A673 (cell line): ENCODE measurements around the gene JHY. TPM values are rescaled to one million over a fixed set of nuclear protein-coding genes. Genes with fewer than 3 reads are reported as not detected.

ENCODE experiments used
- BruUV-seq: library from RNA; stranded (reverse); fragments of 400-500 nt; replicated peaks from 2 replicates; lab custom pipeline; 2021; lab: Mats Ljungman, UMichigan
- CTCF ChIA-PET: fragments of 300-600 bp; sonication (Branson Sonifier 250); formaldehyde crosslinking; loops from one replicate; lab custom pipeline; 2022; ENCODE audit warnings: antibody characterized with exemption; lab: Charles Lee
- POLR2A ChIA-PET: fragments of 300-600 bp; sonication (Branson Sonifier 250); formaldehyde crosslinking; loops from one replicate; lab custom pipeline; 2022; ENCODE audit warnings: antibody characterized with exemption; ENCODE audit not compliant: low non-redundant PET; lab: Charles Lee
- DNase-seq: peaks from one replicate; pipeline ENCODE4 v3.0.0-alpha.2; 2015; ENCODE audit warnings: low spot score
- H3K27ac ChIP-seq: fragments of 200-600 bp; sonication (generic); 2 replicates; pipeline ENCODE4 v1.5.1; 2016; ENCODE audit warnings: mixed run types, low read depth, mild to moderate bottlenecking, mixed read lengths, antibody characterized with exemption, low read length; ENCODE audit not compliant: poor library complexity, severe bottlenecking
- H3K27me3 ChIP-seq: fragments of 200-600 bp; sonication (generic); replicated peaks from 2 replicates; pipeline ENCODE4 v1.6.1; 2017; ENCODE audit warnings: mixed run types, low read depth, mild to moderate bottlenecking, mixed read lengths, antibody characterized with exemption, low read length; ENCODE audit not compliant: insufficient read depth, poor library complexity
- H3K36me3 ChIP-seq: fragments of 200-600 bp; sonication (generic); 2 replicates; pipeline ENCODE4 v1.6.1; 2016; ENCODE audit warnings: mixed run types, mild to moderate bottlenecking, mixed read lengths, antibody characterized with exemption, low read length; ENCODE audit not compliant: insufficient read depth, poor library complexity, severe bottlenecking
- H3K4me1 ChIP-seq: fragments of 200-600 bp; sonication (generic); 2 replicates; pipeline ENCODE4 v1.6.1; 2017; ENCODE audit warnings: mixed run types, mild to moderate bottlenecking, mixed read lengths, antibody characterized with exemption, low read length; ENCODE audit not compliant: insufficient read depth, poor library complexity, severe bottlenecking
- H3K4me3 ChIP-seq: fragments of 200-600 bp; sonication (generic); 2 replicates; pipeline ENCODE4 v1.5.1; 2016; ENCODE audit warnings: low read depth, mixed run types, mild to moderate bottlenecking, mixed read lengths, low read length; ENCODE audit not compliant: poor library complexity, severe bottlenecking
- H3K9me3 ChIP-seq: fragments of 200-600 bp; sonication (generic); 2 replicates; pipeline ENCODE4 v1.6.1; 2016; ENCODE audit warnings: mixed run types, low read depth, mild to moderate bottlenecking, mixed read lengths, antibody characterized with exemption, low read length; ENCODE audit not compliant: poor library complexity, severe bottlenecking
- CTCF ChIP-seq: fragments of 300-800, 200-600 bp; sonication (generic); conservative IDR thresholded peaks from 2 replicates; pipeline ENCODE4 v1.5.1; 2017; ENCODE audit warnings: low read depth, mild to moderate bottlenecking, antibody characterized with exemption, low read length, moderate library complexity, mixed read lengths
- EZH2 ChIP-seq: fragments of 200-600 bp; sonication (generic); IDR thresholded peaks from 2 replicates; pipeline ENCODE4 v1.6.1; 2017; ENCODE audit warnings: borderline replicate concordance, low read depth, mild to moderate bottlenecking, mixed read lengths, antibody characterized with exemption, low read length; ENCODE audit not compliant: poor library complexity, severe bottlenecking
- intact Hi-C: fragments of 100-400 bp; cut with micrococcal nuclease; formaldehyde crosslinking; loops from one replicate; pipeline ENCODE4 v1.10.0; 2022; ENCODE audit not compliant: unreplicated experiment
- total RNA-seq: library from RNA; stranded (reverse); gene quantifications from 2 replicates; pipeline ENCODE4 v1.2.3, GENCODE V29; 2021

JHY gene
- total RNA-seq, 1 experiment from 2014 or later: 4.4 TPM

DNA sequence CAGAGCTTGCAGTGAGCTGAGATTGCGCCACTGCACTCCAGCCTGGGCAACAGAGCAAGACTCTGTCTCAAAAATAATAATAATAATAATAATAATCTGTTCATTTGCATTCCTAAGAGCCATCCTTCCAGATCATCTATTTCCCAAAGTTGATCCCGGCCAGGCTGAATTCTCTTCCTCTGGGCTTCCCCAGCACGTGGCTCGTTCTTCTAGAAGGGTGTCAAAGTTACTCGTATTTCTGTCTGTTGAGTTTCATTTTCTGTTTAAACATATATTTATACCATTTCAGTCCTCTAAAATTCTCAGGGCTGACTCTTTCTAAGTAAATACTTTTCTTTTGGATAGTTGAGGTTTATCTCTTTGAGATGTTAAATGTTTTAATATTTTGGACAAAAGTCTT is 4.8 kb upstream of the JHY start:
- H3K36me3 ChIP-seq: no peaks in the 10 kb centered on the region
- TF ChIP-seq CTCF (no peak), EZH2 (no peak)
- no peak overlapping the region for H3K27ac ChIP-seq
- peaks cover 16% of the 10 kb centered on the region for H3K4me1 ChIP-seq
- no peaks in the 10 kb centered on the region for H3K9me3 ChIP-seq
- POLR2A ChIA-PET: no interaction called here
- CTCF ChIA-PET: interaction anchor here (1.1 kb wide), 1 partner anchor 96 kb away, joined by 4 read pairs; no protein-coding TSS in a partner anchor
- BruUV-seq: no TSS peak
- no peaks in the 10 kb centered on the region for H3K27me3 ChIP-seq
- H3K4me3 ChIP-seq: no peak overlapping the region
- no peak for DNase-seq
- intact Hi-C loops: no loop called here

DNA sequence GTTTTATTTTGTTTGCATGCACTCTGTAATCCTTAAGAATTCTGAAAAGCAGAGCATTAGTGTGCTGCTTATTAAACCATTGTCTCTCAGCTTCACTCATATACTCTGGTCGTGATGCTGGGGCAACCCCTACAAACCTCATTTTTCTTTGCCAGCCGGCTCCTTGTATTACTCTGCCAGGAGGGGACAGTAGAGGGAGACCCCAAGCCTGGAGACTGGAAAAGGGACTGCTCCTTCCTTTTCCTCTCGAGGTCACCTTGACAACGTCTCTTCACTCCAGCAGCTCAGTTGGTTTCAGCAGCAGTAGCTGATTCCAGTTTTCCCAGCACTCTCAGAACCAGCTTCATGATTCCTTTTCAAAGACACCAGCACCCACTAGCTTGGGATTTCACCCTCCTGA is 2.8 kb upstream of the JHY start:
- ChIA-PET CTCF (interaction anchor here (0.9 to 1.1 kb wide), 2 partner anchors 16 to 143 kb away, joined by 4 read pairs; no protein-coding TSS in a partner anchor), POLR2A (no interaction called here)
- no peak overlapping the region for H3K4me3 ChIP-seq
- H3K36me3 ChIP-seq: no peaks in the 10 kb centered on the region
- peak overlapping the region; percentile 45 for H3K27ac ChIP-seq
- intact Hi-C loops: no loop called here
- no peak for TF ChIP-seq EZH2
- TF ChIP-seq CTCF: peak; percentile 43
- DNase-seq: peak; percentile 58
- no TSS peak for BruUV-seq
- no peaks in the 10 kb centered on the region for H3K9me3 ChIP-seq
- H3K4me1 ChIP-seq: peaks cover 23% of the 10 kb centered on the region
- H3K27me3 ChIP-seq: no peaks in the 10 kb centered on the region

DNA sequence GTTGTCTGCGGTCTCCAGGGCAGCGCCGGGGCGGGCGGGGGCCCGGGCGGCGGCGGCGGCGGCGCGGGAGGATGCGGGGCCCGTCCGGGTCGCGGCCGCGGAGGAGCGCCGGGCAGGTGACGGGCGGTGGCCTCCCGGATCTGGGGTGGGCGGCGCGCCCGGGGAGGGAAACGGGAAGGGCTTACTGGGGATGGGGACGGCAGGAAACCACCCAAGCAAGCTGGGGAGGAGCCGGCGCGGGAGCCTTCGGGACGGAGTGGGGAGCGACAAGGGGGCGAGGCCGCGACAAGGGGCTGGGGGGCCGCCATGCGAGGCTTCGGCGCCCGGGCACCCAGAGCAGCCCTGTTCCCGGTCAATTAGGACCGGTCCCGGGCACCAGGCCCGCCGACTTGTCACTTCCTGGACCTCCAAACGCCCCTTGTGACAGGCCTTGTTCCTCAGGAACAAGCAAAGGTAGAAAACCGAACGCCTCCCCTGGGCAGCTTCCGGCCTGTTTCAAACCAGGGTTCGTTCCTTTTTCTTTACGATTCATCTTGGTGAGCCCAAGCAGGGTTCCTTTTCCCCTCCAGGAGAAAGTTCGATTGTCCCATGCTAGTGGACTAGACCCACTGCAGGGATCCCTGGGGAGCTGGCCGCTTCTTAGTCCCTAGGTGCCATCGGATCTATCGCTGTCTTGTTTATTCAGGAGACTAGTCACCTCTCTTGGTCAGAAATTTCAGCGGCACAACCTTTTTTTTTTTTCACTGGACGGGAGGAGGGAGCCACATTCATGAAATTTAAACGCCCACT is 492 bp downstream of the JHY start:
- Histone ChIP-seq H3K9me3 (no peaks in the 10 kb centered on the region), H3K4me1 (peaks cover 23% of the 10 kb centered on the region), H3K27ac (peak overlapping the region; percentile 72), H3K36me3 (no peaks in the 10 kb centered on the region), H3K27me3 (no peaks in the 10 kb centered on the region), H3K4me3 (peak overlapping the region; percentile 63)
- intact Hi-C loops: no loop called here
- CTCF ChIA-PET: no interaction called here
- POLR2A ChIA-PET: no interaction called here
- BruUV-seq: no TSS peak
- peak; percentile 53 for DNase-seq
- TF ChIP-seq CTCF (no peak), EZH2 (no peak)
